ENCODE data around the gene DIAPH3. TPM values are rescaled to one million over a fixed set of nuclear protein-coding genes. Genes with fewer than 3 reads are reported as not detected.

Gene DIAPH3
- total RNA-seq, 1 donor from 2014 or later = 11.4 TPM

GRCh38 chr13:59978862-59979261 lies 184.9 kb downstream of the DIAPH3 start:
- no peak overlapping the region for H3K27ac Mint-ChIP-seq

GRCh38 chr13:59976856-59977255 lies 186.9 kb downstream of the DIAPH3 start:
- Mint-ChIP-seq H3K4me1 (ENCODE audit: low read depth) (peaks cover 4% of the 10 kb centered on the region), H3K4me3 (ENCODE audit: low read depth) (no peak overlapping the region), H3K36me3 (ENCODE audit: insufficient read depth) (no peaks in the 10 kb centered on the region), H3K27me3 (no peaks in the 10 kb centered on the region), H3K27ac (no peak overlapping the region), H3K9me3 (ENCODE audit: low read depth) (no peaks in the 10 kb centered on the region)
- no peak for TF ChIP-seq CTCF (IDR thresholded peaks at IDR 0.05; ENCODE audit: unreplicated experiment)
- DNase-seq (ENCODE audit: low spot score, unreplicated experiment) = no peak

More at GRCh38 chr13:59978862-59979261, 184.9 kb downstream of the DIAPH3 start:
- Mint-ChIP-seq H3K36me3 (ENCODE audit: insufficient read depth) (no peaks in the 10 kb centered on the region), H3K9me3 (ENCODE audit: low read depth) (no peaks in the 10 kb centered on the region), H3K27me3 (no peaks in the 10 kb centered on the region), H3K4me1 (ENCODE audit: low read depth) (peaks cover 2% of the 10 kb centered on the region), H3K4me3 (ENCODE audit: low read depth) (no peak overlapping the region)
- no peak for TF ChIP-seq CTCF (IDR thresholded peaks at IDR 0.05; ENCODE audit: unreplicated experiment)
- no peak for DNase-seq (ENCODE audit: low spot score, unreplicated experiment)

GRCh38 chr13:59975807-59976435 lies 187.8 kb downstream of the DIAPH3 start:
- DNase-seq (ENCODE audit: low spot score, unreplicated experiment) = no peak
- TF ChIP-seq CTCF (IDR thresholded peaks at IDR 0.05; ENCODE audit: unreplicated experiment) = no peak

GRCh38 chr13:59970847-59971246 lies 192.9 kb downstream of the DIAPH3 start:
- TF ChIP-seq CTCF (IDR thresholded peaks at IDR 0.05; ENCODE audit: unreplicated experiment) = no peak
- Mint-ChIP-seq H3K4me1 (ENCODE audit: low read depth) (peaks cover 6% of the 10 kb centered on the region), H3K27me3 (no peaks in the 10 kb centered on the region), H3K9me3 (ENCODE audit: low read depth) (no peaks in the 10 kb centered on the region), H3K36me3 (ENCODE audit: insufficient read depth) (no peaks in the 10 kb centered on the region), H3K27ac (no peak overlapping the region), H3K4me3 (ENCODE audit: low read depth) (no peak overlapping the region)
- no peak for DNase-seq (ENCODE audit: low spot score, unreplicated experiment)

More at GRCh38 chr13:59975807-59976435, 187.8 kb downstream of the DIAPH3 start:
- no peaks in the 10 kb centered on the region for H3K36me3 Mint-ChIP-seq (ENCODE audit: insufficient read depth)
- H3K27me3 Mint-ChIP-seq = no peaks in the 10 kb centered on the region
- no peak overlapping the region for H3K27ac Mint-ChIP-seq
- peaks cover 6% of the 10 kb centered on the region for H3K4me1 Mint-ChIP-seq (ENCODE audit: low read depth)
- no peak overlapping the region for H3K4me3 Mint-ChIP-seq (ENCODE audit: low read depth)
- H3K9me3 Mint-ChIP-seq (ENCODE audit: low read depth) = no peaks in the 10 kb centered on the region

- Mint-ChIP-seq H3K27ac (no peak overlapping the region), H3K4me3 (ENCODE audit: low read depth) (no peak overlapping the region), H3K9me3 (ENCODE audit: low read depth) (peaks cover 3% of the 10 kb centered on the region), H3K4me1 (ENCODE audit: low read depth) (peaks cover 1% of the 10 kb centered on the region), H3K36me3 (ENCODE audit: insufficient read depth) (no peaks in the 10 kb centered on the region), H3K27me3 (no peaks in the 10 kb centered on the region)
- no peak for DNase-seq (ENCODE audit: low spot score, unreplicated experiment)
- TF ChIP-seq CTCF (IDR thresholded peaks at IDR 0.05; ENCODE audit: unreplicated experiment) = no peak
Observed at GRCh38 chr13:59963827-59964226, 199.9 kb downstream of the DIAPH3 start.

Measured in progenitor cell of endocrine pancreas (in vitro differentiated cells).